GM12878 (cell line): Measurements from ENCODE around the gene WARS2. TPM values are rescaled to one million over a fixed set of nuclear protein-coding genes. Genes with fewer than 3 reads are reported as not detected.
"Not testable (repeated sequence)": the region's sequence is repeated elsewhere in the genome, so short reads cannot be mapped to it uniquely, and the experiment has no call there.

Source experiments
- ATAC-seq: fragments of 200-7000 bp; cut with Tn5 transposase; 3 replicates; pipeline ENCODE4 v1.9.1; 2020; ENCODE audit warnings: mild to moderate bottlenecking, moderate library complexity
- BruUV-seq: library from RNA; stranded (reverse); fragments of 400-500 nt; replicated peaks from 2 replicates; lab custom pipeline; 2021; lab: Mats Ljungman, UMichigan
- CTCF ChIA-PET: fragments of 300-600 bp; sonication (Branson Sonifier 250); formaldehyde crosslinking; extraction: SDS; loops from one replicate; lab custom pipeline; 2021; ENCODE audit warnings: inconsistent platforms; lab: Yijun Ruan, JAX
- POLR2A ChIA-PET: fragments of 350-600 bp; formaldehyde crosslinking; extraction: SDS; loops from one replicate; lab custom pipeline; 2021; ENCODE audit warnings: inconsistent platforms; lab: Charles Lee
- RAD21 ChIA-PET: fragments of 300-600 bp; sonication (Branson Sonifier 250); formaldehyde crosslinking; loops from one replicate; lab custom pipeline; 2023; ENCODE audit warnings: antibody characterized with exemption; ENCODE audit not compliant: unreplicated experiment; lab: Charles Lee
- SMC1A ChIA-PET: fragments of 300-600 bp; sonication (Branson Sonifier 250); formaldehyde crosslinking; loops from one replicate; lab custom pipeline; 2023; ENCODE audit not compliant: unreplicated experiment, uncharacterized antibody; lab: Charles Lee
- DNase-seq: peaks from one replicate; pipeline ENCODE4 v3.0.0-alpha.2; 2011; ENCODE audit warnings: low read depth, low spot score
- FAIRE-seq: peaks from 3 replicates; lab custom pipeline; 2011; peaks lifted over from hg19 to GRCh38; lab: Jason Lieb, UNC
- H2AFZ ChIP-seq: 2 replicates; pipeline ENCODE4 v1.6.0; 2011; ENCODE audit warnings: low read depth, low read length, control low read depth; ENCODE audit not compliant: control insufficient read depth
- H3K27ac ChIP-seq: 2 replicates; pipeline ENCODE4 v1.5.1; 2011; ENCODE audit warnings: control low read depth; ENCODE audit not compliant: control insufficient read depth, insufficient read depth
- H3K27me3 ChIP-seq, 2 experiments: replicated peaks in 1 of 2; 2 replicates each; pipeline versions ENCODE4 v1.6.0 to v1.6.1; 2011; ENCODE audit warnings: low read length in 1 of 2; ENCODE audit not compliant: control insufficient read depth in 2 of 2, insufficient read depth in 2 of 2
- H3K36me3 ChIP-seq, 2 experiments: 2 replicates each; pipeline ENCODE4 v1.5.1; 2011; ENCODE audit warnings: low read length in 1 of 2; ENCODE audit not compliant: control insufficient read depth in 2 of 2, insufficient read depth in 2 of 2
- H3K4me1 ChIP-seq: 2 replicates; pipeline ENCODE4 v1.6.1; 2011; ENCODE audit warnings: mild to moderate bottlenecking, low read length, moderate library complexity, mixed read lengths; ENCODE audit not compliant: control insufficient read depth, insufficient read depth
- H3K4me2 ChIP-seq: 2 replicates; pipeline ENCODE4 v1.6.0; 2011; ENCODE audit warnings: control low read depth; ENCODE audit not compliant: control insufficient read depth, insufficient read depth
- H3K4me3 ChIP-seq: fragments of 200-600 bp; sonication (generic); 2 replicates; pipeline ENCODE4 v1.5.1; 2016
- H3K79me2 ChIP-seq: 2 replicates; pipeline ENCODE4 v1.6.0; 2011; ENCODE audit warnings: low read length; ENCODE audit not compliant: control insufficient read depth, insufficient read depth
- H3K9ac ChIP-seq: 2 replicates; pipeline ENCODE4 v1.8.0; 2011; ENCODE audit warnings: low read length, control low read depth, mixed read lengths; ENCODE audit not compliant: control insufficient read depth, insufficient read depth
- H3K9me3 ChIP-seq: replicated peaks from 3 replicates; pipeline ENCODE4 v1.5.1; 2011; ENCODE audit warnings: mild to moderate bottlenecking, low read length; ENCODE audit not compliant: control insufficient read depth, insufficient read depth
- H4K20me1 ChIP-seq: 2 replicates; pipeline ENCODE4 v1.6.0; 2011; ENCODE audit not compliant: control insufficient read depth, insufficient read depth
- BCL3 ChIP-seq: IDR thresholded peaks from 2 replicates; pipeline ENCODE4 v1.6.1; 2011; ENCODE audit warnings: borderline replicate concordance, low read depth, mild to moderate bottlenecking, moderate library complexity, low read length; ENCODE audit not compliant: insufficient read depth, poor library complexity, severe bottlenecking
- BRCA1 ChIP-seq: IDR thresholded peaks from 2 replicates; pipeline ENCODE4 v1.6.1; 2011; ENCODE audit warnings: low read depth, low read length, improper control_type of control experiment
- CHD2 ChIP-seq: IDR thresholded peaks from 2 replicates; pipeline ENCODE4 v1.6.1; 2011; ENCODE audit warnings: low read depth, low read length, improper control_type of control experiment, borderline replicate concordance
- DPF2 ChIP-seq: fragments of 450-650 bp; IDR thresholded peaks from 2 replicates; pipeline ENCODE4 v1.6.1; 2017; ENCODE audit warnings: mild to moderate bottlenecking
- MEF2A ChIP-seq: IDR thresholded peaks from 2 replicates; pipeline ENCODE4 v1.6.1; 2011; ENCODE audit warnings: low read depth, mild to moderate bottlenecking, low read length, moderate library complexity; ENCODE audit not compliant: insufficient read depth
- POLR2AphosphoS2 ChIP-seq: IDR thresholded peaks from 2 replicates; pipeline ENCODE4 v1.6.1; 2011; ENCODE audit warnings: low read depth, mild to moderate bottlenecking, low read length, improper control_type of control experiment, moderate library complexity
- RCOR1 ChIP-seq: conservative IDR thresholded peaks from 2 replicates; pipeline ENCODE4 v1.6.1; 2012; ENCODE audit warnings: low read depth, low read length, improper control_type of control experiment
- ZZZ3 ChIP-seq: IDR thresholded peaks from 2 replicates; pipeline ENCODE4 v1.6.1; 2011; ENCODE audit warnings: low read depth; ENCODE audit not compliant: control insufficient read depth, insufficient read length
- WGBS: methylation state at CpG from one replicate; pipeline ENCODE4 v1.1.6; 2016; ENCODE audit warnings: low lambda C conversion rate; ENCODE audit not compliant: insufficient replicate concordance, insufficient coverage; ENCODE audit errors: missing lambda C conversion rate; 5-methylcytosine and 5-hydroxymethylcytosine counted together
- in situ Hi-C: fragments of 300-500 bp; cut with MboI; formaldehyde crosslinking; loops from 9 replicates; pipeline ENCODE4 v1.14.3; 2018; ENCODE audit warnings: mixed read lengths
- intact Hi-C: fragments of 100-400 bp; cut with micrococcal nuclease; formaldehyde crosslinking; loops from one replicate; pipeline ENCODE4 v1.14.2; 2022; ENCODE audit not compliant: unreplicated experiment
- polyA plus RNA-seq, 11 experiments: library from polyadenylated mRNA; depleted of rRNA in 4 of 11; unstranded in 6 of 11; stranded (reverse) in 5 of 11; fragments of >200 nt; fragmentation: Nextera tagmentation in 4 of 11; fragmentation: Illumina TruSeq in 1 of 11; extraction: Ambion mirVana in 4 of 11; extraction: Trizol in 1 of 11; gene quantifications; 1 replicate in 1 of 11; 2 replicates in 10 of 11; pipeline versions ENCODE4 v1.2.1 to v1.2.3, GENCODE V29; 2011 to 2016; ENCODE audit warnings: inconsistent platforms in 2 of 11, missing spikeins in 2 of 11, low read depth in 1 of 11
- total RNA-seq, 4 experiments: library from RNA; depleted of rRNA in 3 of 4; stranded (reverse); fragments of >200 nt in 3 of 4; fragmentation: Illumina TruSeq in 1 of 4; extraction: Trizol in 1 of 4; gene quantifications; 2 replicates each; pipeline versions ENCODE4 v1.2.1 to v1.2.3, GENCODE V29; 2013 to 2021
- TF ChIP-seq, protein P1 (sequence below): fragments of 450-650 bp; IDR thresholded peaks from 2 replicates; pipeline ENCODE4 v1.6.1; 2017; ENCODE audit warnings: borderline replicate concordance
- TF ChIP-seq, protein P2 (sequence below): IDR thresholded peaks from 2 replicates; pipeline ENCODE4 v1.6.1; 2011; ENCODE audit warnings: low read depth, mild to moderate bottlenecking, low read length, moderate library complexity, borderline replicate concordance; ENCODE audit errors: extremely low read depth
- TF ChIP-seq, protein P3 (sequence below): fragments of 450-650 bp; IDR thresholded peaks from 2 replicates; pipeline ENCODE4 v1.6.1; 2017; ENCODE audit warnings: antibody characterized with exemption, mild to moderate bottlenecking, moderate library complexity

Gene WARS2
- total and polyA plus RNA-seq, 10 of the 15 experiments (the other 5 are each of a cell fraction or from before 2014, with no cell fraction given), result 5.5 to 22.2 (median 14.4) TPM

DNA sequence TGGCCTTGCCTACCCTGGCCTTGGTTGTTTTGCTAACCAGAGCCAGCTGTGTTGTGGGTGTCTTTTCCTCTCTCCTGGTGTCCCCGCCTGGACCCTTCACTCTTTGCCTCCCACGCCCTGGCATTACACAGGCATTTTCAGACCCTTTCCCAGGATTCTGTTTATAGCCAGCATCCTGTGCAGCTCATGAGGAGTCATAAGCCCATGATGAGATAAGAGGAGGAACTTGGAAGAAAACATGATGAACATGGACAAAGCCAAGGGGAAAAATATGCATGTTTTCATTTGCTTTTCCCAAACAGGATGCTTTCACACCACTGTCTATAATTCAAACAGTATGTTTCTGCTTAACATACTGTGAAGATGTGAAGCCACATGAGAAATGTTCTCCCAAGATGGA lies 18.7 kb upstream of the WARS2 start:
- WGBS, result 59% methylated on average over 2 of the region's 2 CpGs
- intact Hi-C loops, result no loop called here
- no peak overlapping the region for H3K4me3 ChIP-seq
- POLR2A ChIA-PET, result no interaction called here
- RAD21 ChIA-PET, result no interaction called here
- ATAC-seq, result no peak
- TF ChIP-seq DPF2 (no peak), RCOR1 (no peak), CHD2 (no peak), BCL3 (no peak), BRCA1 (no peak), ZZZ3 (no peak), POLR2AphosphoS2 (no peak), MEF2A (no peak)
- TF ChIP-seq, protein P1, sequence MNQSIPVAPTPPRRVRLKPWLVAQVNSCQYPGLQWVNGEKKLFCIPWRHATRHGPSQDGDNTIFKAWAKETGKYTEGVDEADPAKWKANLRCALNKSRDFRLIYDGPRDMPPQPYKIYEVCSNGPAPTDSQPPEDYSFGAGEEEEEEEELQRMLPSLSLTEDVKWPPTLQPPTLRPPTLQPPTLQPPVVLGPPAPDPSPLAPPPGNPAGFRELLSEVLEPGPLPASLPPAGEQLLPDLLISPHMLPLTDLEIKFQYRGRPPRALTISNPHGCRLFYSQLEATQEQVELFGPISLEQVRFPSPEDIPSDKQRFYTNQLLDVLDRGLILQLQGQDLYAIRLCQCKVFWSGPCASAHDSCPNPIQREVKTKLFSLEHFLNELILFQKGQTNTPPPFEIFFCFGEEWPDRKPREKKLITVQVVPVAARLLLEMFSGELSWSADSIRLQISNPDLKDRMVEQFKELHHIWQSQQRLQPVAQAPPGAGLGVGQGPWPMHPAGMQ, result no peak
- TF ChIP-seq, protein P2, sequence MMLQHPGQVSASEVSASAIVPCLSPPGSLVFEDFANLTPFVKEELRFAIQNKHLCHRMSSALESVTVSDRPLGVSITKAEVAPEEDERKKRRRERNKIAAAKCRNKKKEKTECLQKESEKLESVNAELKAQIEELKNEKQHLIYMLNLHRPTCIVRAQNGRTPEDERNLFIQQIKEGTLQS, result no peak
- TF ChIP-seq, protein P3, sequence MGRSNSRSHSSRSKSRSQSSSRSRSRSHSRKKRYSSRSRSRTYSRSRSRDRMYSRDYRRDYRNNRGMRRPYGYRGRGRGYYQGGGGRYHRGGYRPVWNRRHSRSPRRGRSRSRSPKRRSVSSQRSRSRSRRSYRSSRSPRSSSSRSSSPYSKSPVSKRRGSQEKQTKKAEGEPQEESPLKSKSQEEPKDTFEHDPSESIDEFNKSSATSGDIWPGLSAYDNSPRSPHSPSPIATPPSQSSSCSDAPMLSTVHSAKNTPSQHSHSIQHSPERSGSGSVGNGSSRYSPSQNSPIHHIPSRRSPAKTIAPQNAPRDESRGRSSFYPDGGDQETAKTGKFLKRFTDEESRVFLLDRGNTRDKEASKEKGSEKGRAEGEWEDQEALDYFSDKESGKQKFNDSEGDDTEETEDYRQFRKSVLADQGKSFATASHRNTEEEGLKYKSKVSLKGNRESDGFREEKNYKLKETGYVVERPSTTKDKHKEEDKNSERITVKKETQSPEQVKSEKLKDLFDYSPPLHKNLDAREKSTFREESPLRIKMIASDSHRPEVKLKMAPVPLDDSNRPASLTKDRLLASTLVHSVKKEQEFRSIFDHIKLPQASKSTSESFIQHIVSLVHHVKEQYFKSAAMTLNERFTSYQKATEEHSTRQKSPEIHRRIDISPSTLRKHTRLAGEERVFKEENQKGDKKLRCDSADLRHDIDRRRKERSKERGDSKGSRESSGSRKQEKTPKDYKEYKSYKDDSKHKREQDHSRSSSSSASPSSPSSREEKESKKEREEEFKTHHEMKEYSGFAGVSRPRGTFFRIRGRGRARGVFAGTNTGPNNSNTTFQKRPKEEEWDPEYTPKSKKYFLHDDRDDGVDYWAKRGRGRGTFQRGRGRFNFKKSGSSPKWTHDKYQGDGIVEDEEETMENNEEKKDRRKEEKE, result no peak
- no peak for DNase-seq
- BruUV-seq, result no TSS peak
- FAIRE-seq, result no peak
- peaks cover 2 to 10% of the 10 kb centered on the region in 2 experiments for H3K36me3 ChIP-seq
- SMC1A ChIA-PET, result no interaction called here
- H4K20me1 ChIP-seq, result no peaks in the 10 kb centered on the region
- H2AFZ ChIP-seq, result no peak overlapping the region
- H3K4me2 ChIP-seq, result no peak overlapping the region
- H3K4me1 ChIP-seq, result no peaks in the 10 kb centered on the region
- no peak overlapping the region for H3K9ac ChIP-seq
- H3K79me2 ChIP-seq, result no peaks in the 10 kb centered on the region
- no peaks in the 10 kb centered on the region for H3K9me3 ChIP-seq
- no peak overlapping the region for H3K27ac ChIP-seq
- H3K27me3 ChIP-seq, result no peaks in the 10 kb centered on the region
- in situ Hi-C loops, result no loop called here
- CTCF ChIA-PET, result interaction anchor here (0.9 kb wide), 1 partner anchor 19 kb away, joined by 3 read pairs; the partner anchor contains the start of gene WARS2

DNA sequence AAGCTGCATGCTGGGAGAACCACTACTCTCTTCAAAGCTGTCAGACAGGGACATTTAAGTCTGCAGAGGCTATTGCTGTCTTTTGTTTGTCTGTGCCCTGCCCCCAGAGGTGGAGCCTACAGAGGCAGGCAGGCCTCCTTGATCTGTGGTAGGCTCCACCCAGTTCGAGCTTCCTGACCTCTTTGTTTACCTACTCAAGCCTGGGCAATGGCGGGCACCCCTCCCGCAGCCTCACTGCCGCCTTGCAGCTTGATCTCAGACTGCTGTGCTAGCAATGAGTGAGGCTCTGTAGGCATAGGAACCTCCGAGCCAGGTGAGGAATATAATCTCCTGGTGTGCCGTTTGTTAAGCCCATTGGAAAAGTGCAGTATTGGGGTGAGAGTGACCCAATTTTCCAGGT lies 16.3 kb upstream of the WARS2 start:
- SMC1A ChIA-PET, POLR2A ChIA-PET, in situ Hi-C loops, BruUV-seq, H3K27ac ChIP-seq, H4K20me1 ChIP-seq, ATAC-seq, DNase-seq, H3K27me3 ChIP-seq, H3K4me1 ChIP-seq, H2AFZ ChIP-seq, H3K9me3 ChIP-seq, H3K36me3 ChIP-seq, RAD21 ChIA-PET, H3K79me2 ChIP-seq, H3K4me3 ChIP-seq, H3K4me2 ChIP-seq, H3K9ac ChIP-seq, FAIRE-seq, CTCF ChIA-PET, intact Hi-C loops: not testable (repeated sequence)
- WGBS, result 98% methylated on average over 6 of the region's 6 CpGs
